HG03196 (cell line): ENCODE data around the gene ATP1A2.
"Not testable (repeated sequence)": the region's sequence is repeated elsewhere in the genome, so short reads cannot be mapped to it uniquely, and the experiment has no call there.

Source experiments
- ATAC-seq: cut with Tn5 transposase; IDR thresholded peaks from one replicate; pipeline ENCODE4 v1.9.1; 2021; ENCODE audit not compliant: unreplicated experiment

The ATP1A2 gene

GRCh38 chr1:160122978-160123495 lies 7.5 kb downstream of the ATP1A2 start:
- ATAC-seq: no peak

- no peak for ATAC-seq
Observed at GRCh38 chr1:160123726-160124125, 8.2 kb downstream of the ATP1A2 start.

- no peak for ATAC-seq
Observed at GRCh38 chr1:160124705-160125478, 9.3 kb downstream of the ATP1A2 start.

- ATAC-seq: no peak
Observed at GRCh38 chr1:160125746-160126145, 10.2 kb downstream of the ATP1A2 start.

GRCh38 chr1:160126342-160126741 lies 10.8 kb downstream of the ATP1A2 start:
- not testable (repeated sequence) for ATAC-seq

GRCh38 chr1:160127381-160127780 lies 11.8 kb downstream of the ATP1A2 start:
- ATAC-seq: no peak

GRCh38 chr1:160127865-160128523 lies 12.4 kb downstream of the ATP1A2 start:
- no peak for ATAC-seq

- ATAC-seq: no peak
Observed at GRCh38 chr1:160128636-160129035, 13.1 kb downstream of the ATP1A2 start.

GRCh38 chr1:160129046-160129445 lies 13.5 kb downstream of the ATP1A2 start:
- ATAC-seq: no peak

GRCh38 chr1:160129558-160129957 lies 14.0 kb downstream of the ATP1A2 start:
- ATAC-seq: no peak

- ATAC-seq: no peak
Observed at GRCh38 chr1:160129966-160130365, 14.4 kb downstream of the ATP1A2 start.

- no peak for ATAC-seq
Observed at GRCh38 chr1:160130486-160130885, 14.9 kb downstream of the ATP1A2 start.

- no peak for ATAC-seq
Observed at GRCh38 chr1:160130939-160131338, 15.4 kb downstream of the ATP1A2 start.

- ATAC-seq: no peak
Observed at GRCh38 chr1:160131803-160132565, 16.4 kb downstream of the ATP1A2 start.

- no peak for ATAC-seq
Observed at GRCh38 chr1:160133990-160134770, 18.6 kb downstream of the ATP1A2 start.

- no peak for ATAC-seq
Observed at GRCh38 chr1:160134791-160135572, 19.4 kb downstream of the ATP1A2 start.

- no peak for ATAC-seq
Observed at GRCh38 chr1:160136121-160136925, 20.8 kb downstream of the ATP1A2 start.

- no peak for ATAC-seq
Observed at GRCh38 chr1:160136926-160137200, 21.3 kb downstream of the ATP1A2 start.

GRCh38 chr1:160137216-160137862 lies 21.8 kb downstream of the ATP1A2 start:
- ATAC-seq: no peak
